SK-N-MC (cell line): ENCODE measurements around the gene GGNBP2.

Source experiments
- EZH2 ChIP-seq: fragments of 200-600 bp; sonication (generic); IDR thresholded peaks from one replicate; pipeline ENCODE4 v1.6.1; 2017; ENCODE audit warnings: antibody characterized with exemption
- FOXP2 ChIP-seq: optimal IDR thresholded peaks from 2 replicates; pipeline ENCODE3; 2011; ENCODE audit warnings: mild to moderate bottlenecking, moderate library complexity; ENCODE audit not compliant: insufficient read depth; ENCODE audit errors: extremely low read length, control extremely low read depth
- POLR2AphosphoS5 ChIP-seq: IDR thresholded peaks from 2 replicates; pipeline ENCODE4 v1.6.1; 2012; ENCODE audit warnings: mild to moderate bottlenecking, low read depth, low read length, borderline replicate concordance

DNA sequence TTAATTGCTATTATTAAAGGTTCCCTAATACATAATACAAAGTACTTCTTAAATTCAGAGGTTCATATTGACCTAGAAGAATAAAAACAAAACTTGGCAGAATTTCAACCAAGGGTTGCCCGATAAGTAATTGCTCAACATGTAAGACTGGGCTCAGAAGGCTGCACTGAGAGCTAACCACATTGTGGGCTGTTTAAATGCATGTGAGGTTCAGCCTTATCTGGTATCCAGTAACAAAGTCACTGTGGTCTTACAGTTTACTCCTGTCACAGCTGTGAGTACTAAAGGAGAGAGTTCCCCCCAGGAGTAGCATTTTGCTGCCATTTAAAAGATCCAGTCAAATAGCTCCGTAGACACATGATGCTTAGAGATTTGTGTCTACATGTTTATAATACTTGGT, 45.4 kb downstream of the GGNBP2 start:
- TF ChIP-seq POLR2AphosphoS5, result no peak
- no peak for TF ChIP-seq EZH2
- no peak for TF ChIP-seq FOXP2
